Lung (tissue), 12 donors: ENCODE measurements around the gene LILRB1. TPM values are rescaled to one million over a fixed set of nuclear protein-coding genes. Genes with fewer than 3 reads are reported as not detected.

ENCODE experiments used
- ATAC-seq: fragments of 200-7000 bp; cut with Tn5 transposase; one replicate; pipeline ENCODE4 v1.9.1; 2020; ENCODE audit warnings: moderate number of reproducible peaks; ENCODE audit not compliant: insufficient read depth, low FRiP score
- DNase-seq, 3 donors: peaks; one replicate each; pipeline ENCODE4 v3.0.0-alpha.2; 2013 to 2017
- H3K27ac ChIP-seq, 2 donors: one replicate each; pipeline ENCODE4 v1.5.1; 2013; ENCODE audit warnings: mild to moderate bottlenecking in 2 of 2, moderate library complexity in 2 of 2, control low read depth in 1 of 2, inconsistent platforms in 1 of 2, low read depth in 1 of 2, low read length in 1 of 2
- H3K27me3 ChIP-seq, 3 donors: one replicate each; pipeline ENCODE4 v1.5.1; 2013; ENCODE audit warnings: low read length in 2 of 3; ENCODE audit not compliant: control insufficient read depth in 3 of 3, insufficient read depth in 3 of 3
- H3K36me3 ChIP-seq, 4 donors: one replicate each; pipeline ENCODE4 v1.5.1; 2013; ENCODE audit warnings: low read length in 4 of 4, mild to moderate bottlenecking in 1 of 4, moderate library complexity in 1 of 4; ENCODE audit not compliant: control insufficient read depth in 4 of 4, insufficient read depth in 4 of 4
- H3K4me1 ChIP-seq, 5 donors: one replicate each; pipeline ENCODE4 v1.5.1; 2013; ENCODE audit warnings: low read length in 5 of 5, mild to moderate bottlenecking in 2 of 5, moderate library complexity in 1 of 5; ENCODE audit not compliant: control insufficient read depth in 5 of 5, insufficient read depth in 5 of 5
- H3K4me3 ChIP-seq: one replicate; pipeline ENCODE4 v1.5.1; 2013; ENCODE audit warnings: mild to moderate bottlenecking, control low read depth, moderate library complexity
- H3K9ac ChIP-seq, 2 donors: one replicate each; pipeline ENCODE4 v1.5.1; 2013; ENCODE audit warnings: low read length in 2 of 2, control low read depth in 1 of 2; ENCODE audit not compliant: insufficient read depth in 1 of 2
- H3K9me3 ChIP-seq, 4 donors: one replicate each; pipeline ENCODE4 v1.5.1; 2013; ENCODE audit warnings: low read length in 3 of 4, mild to moderate bottlenecking in 1 of 4, moderate library complexity in 1 of 4; ENCODE audit not compliant: control insufficient read depth in 4 of 4, insufficient read depth in 3 of 4
- WGBS, 2 donors: extraction: QIAGEN DNeasy Blood & Tissue Kit; methylation state at CpG; one replicate each; pipeline ENCODE4 v1.1.7; 2013; 5-methylcytosine and 5-hydroxymethylcytosine counted together
- polyA plus RNA-seq, 2 donors: library from polyadenylated mRNA; stranded (reverse); fragments of 200-250 nt; gene quantifications; one replicate each; pipeline ENCODE4 v1.2.1, GENCODE V29; 2013
- total RNA-seq, 2 donors: library from RNA; depleted of rRNA in 1 of 2; stranded (reverse); fragments of >200 nt in 1 of 2; gene quantifications; one replicate each; pipeline ENCODE4 v1.2.1, GENCODE V29; 2014 to 2021
- TF ChIP-seq, protein P1 (sequence below): IDR thresholded peaks from 2 replicates; pipeline ENCODE4 v1.5.1; 2012; ENCODE audit warnings: mild to moderate bottlenecking; ENCODE audit errors: control extremely low read depth, extremely low read depth
- donor health status: control.
- donor health status: control.
- donor health status: Bipolar disorder and iron deficiency.
- donor health status: healthy.
- donor health status: DM: yes; HTN: yes; CAD: no.

The LILRB1 gene
- total and polyA plus RNA-seq, 4 donors = 5.1 to 90.5 (median 20.7) TPM

DNA sequence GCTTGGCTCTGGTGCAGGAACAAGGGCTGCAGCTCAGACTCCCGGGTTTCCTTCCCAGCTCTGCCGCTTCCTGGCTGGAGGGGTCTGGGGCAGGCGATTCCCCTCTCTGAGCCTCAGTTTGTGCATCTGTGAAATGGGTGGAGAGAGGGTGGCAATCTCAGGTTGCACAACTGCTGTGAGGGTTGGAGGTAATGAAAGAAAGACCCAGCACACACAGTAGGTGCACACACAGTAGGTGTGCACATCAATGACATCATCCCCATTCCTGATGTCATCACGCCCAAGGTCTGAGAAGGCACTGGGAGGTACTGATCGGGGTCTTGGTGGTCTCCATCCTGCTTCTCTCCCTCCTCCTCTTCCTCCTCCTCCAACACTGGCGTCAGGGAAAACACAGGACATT is 35.2 kb downstream of the LILRB1 start:
- H3K36me3 ChIP-seq = no peaks in the 10 kb centered on the region
- no peaks in the 10 kb centered on the region for H3K9me3 ChIP-seq
- 84 to 87% methylated on average over 6 of the region's 6 CpGs for WGBS, 2 donors
- TF ChIP-seq, protein P1, sequence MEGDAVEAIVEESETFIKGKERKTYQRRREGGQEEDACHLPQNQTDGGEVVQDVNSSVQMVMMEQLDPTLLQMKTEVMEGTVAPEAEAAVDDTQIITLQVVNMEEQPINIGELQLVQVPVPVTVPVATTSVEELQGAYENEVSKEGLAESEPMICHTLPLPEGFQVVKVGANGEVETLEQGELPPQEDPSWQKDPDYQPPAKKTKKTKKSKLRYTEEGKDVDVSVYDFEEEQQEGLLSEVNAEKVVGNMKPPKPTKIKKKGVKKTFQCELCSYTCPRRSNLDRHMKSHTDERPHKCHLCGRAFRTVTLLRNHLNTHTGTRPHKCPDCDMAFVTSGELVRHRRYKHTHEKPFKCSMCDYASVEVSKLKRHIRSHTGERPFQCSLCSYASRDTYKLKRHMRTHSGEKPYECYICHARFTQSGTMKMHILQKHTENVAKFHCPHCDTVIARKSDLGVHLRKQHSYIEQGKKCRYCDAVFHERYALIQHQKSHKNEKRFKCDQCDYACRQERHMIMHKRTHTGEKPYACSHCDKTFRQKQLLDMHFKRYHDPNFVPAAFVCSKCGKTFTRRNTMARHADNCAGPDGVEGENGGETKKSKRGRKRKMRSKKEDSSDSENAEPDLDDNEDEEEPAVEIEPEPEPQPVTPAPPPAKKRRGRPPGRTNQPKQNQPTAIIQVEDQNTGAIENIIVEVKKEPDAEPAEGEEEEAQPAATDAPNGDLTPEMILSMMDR = no peak
- H3K27ac ChIP-seq = no peak overlapping the region
- no peaks in the 10 kb centered on the region for H3K4me1 ChIP-seq
- ATAC-seq (no peak), DNase-seq (no peak)
- no peak overlapping the region for H3K4me3 ChIP-seq
- H3K27me3 ChIP-seq = no peaks in the 10 kb centered on the region
- H3K9ac ChIP-seq = no peak overlapping the region

DNA sequence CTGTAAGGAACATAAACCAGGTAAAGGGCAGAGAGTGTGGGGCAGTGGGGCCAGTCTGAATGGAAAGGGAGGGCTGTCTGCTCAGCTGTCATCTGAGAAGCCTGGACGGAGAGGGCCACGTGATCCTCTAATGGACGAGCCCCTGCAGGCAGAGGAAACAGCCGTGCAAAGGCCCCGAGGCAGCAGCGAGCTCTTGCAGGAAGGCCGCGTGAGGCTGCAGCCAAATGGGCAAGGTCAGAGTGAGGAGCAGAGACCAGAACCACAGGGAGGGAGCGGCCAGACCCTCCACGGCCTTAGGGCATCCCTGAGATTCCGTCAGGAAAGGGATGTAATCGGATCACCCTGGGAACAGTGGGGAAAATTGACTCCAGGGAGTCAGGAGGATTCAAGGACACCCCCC is 36.9 kb downstream of the LILRB1 start:
- Histone ChIP-seq H3K9me3 (no peaks in the 10 kb centered on the region), H3K9ac (no peak overlapping the region), H3K36me3 (no peaks in the 10 kb centered on the region), H3K4me1 (no peaks in the 10 kb centered on the region), H3K27me3 (no peaks in the 10 kb centered on the region), H3K27ac (no peak overlapping the region), H3K4me3 (no peak overlapping the region)
- WGBS, 2 donors = 68 to 87% methylated on average over 12 of the region's 12 CpGs
- ATAC-seq (no peak), DNase-seq (no peak)
- TF ChIP-seq, protein P1 = no peak

DNA sequence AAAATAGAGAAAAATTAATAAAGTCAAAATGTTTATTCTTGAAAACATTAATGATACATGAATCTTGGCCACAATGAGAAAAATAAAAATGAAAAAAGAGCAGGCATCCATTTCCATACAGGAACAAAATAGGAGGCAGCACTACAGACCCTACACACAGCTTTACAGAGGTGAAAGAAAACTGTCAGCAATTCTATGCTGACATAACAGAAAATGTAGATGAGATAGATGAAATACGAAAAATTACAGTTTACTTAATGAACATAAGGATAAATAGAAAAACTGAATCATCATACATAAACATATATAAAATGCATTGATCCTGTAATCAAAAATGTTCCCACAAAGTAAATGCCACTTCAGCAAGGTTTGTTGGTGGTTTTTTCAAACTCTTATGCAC is 38.1 kb downstream of the LILRB1 start:
- H3K4me3 ChIP-seq = no peak overlapping the region
- DNase-seq = no peak
- no peaks in the 10 kb centered on the region for H3K4me1 ChIP-seq
- no peaks in the 10 kb centered on the region for H3K36me3 ChIP-seq
- ATAC-seq = no peak
- TF ChIP-seq, protein P1 = no peak
- no peaks in the 10 kb centered on the region for H3K9me3 ChIP-seq
- H3K27ac ChIP-seq = no peak overlapping the region
- 60 to 76% methylated on average over 1 of the region's 1 CpG for WGBS, 2 donors
- no peak overlapping the region for H3K9ac ChIP-seq
- no peaks in the 10 kb centered on the region for H3K27me3 ChIP-seq

- 41 to 55% methylated on average over 3 of the region's 3 CpGs for WGBS, 2 donors
- TF ChIP-seq, protein P1 = no peak
- DNase-seq (no peak), ATAC-seq (no peak)
- H3K4me1 ChIP-seq = no peaks in the 10 kb centered on the region
- H3K9ac ChIP-seq = no peak overlapping the region
- no peak overlapping the region for H3K4me3 ChIP-seq
- no peaks in the 10 kb centered on the region for H3K9me3 ChIP-seq
- H3K36me3 ChIP-seq = no peaks in the 10 kb centered on the region
- H3K27ac ChIP-seq = no peak overlapping the region
- no peaks in the 10 kb centered on the region for H3K27me3 ChIP-seq
Observed at GRCh38 chr19:54670576-54671357, 40.5 kb downstream of the LILRB1 start.
